Activated naive CD4-positive, alpha-beta T cell (primary cell): ENCODE measurements around the gene STIM1.
"Not testable (repeated sequence)": the region's sequence is repeated elsewhere in the genome, so short reads cannot be mapped to it uniquely, and the experiment has no call there.

Experiments
- DNase-seq, 4 experiments: peaks; one replicate each; lab custom pipeline; 2025; lab: John Stamatoyannopoulos, UW

STIM1 gene

GRCh38 chr11:3854977-3855807, at the start of gene STIM1:
TSS of gene STIM1 (plus strand) at chr11:3855664. CDS start at chr11:3856271, 607 bp downstream.
- peak; percentile 97 to 98 (median 98) for DNase-seq

GRCh38 chr11:3807909-3808860, 47.3 kb upstream of the STIM1 start, which contains the start of gene PGAP2:
TSS of gene PGAP2 (plus strand) at chr11:3808560. CDS start at chr11:3811260, 2,700 bp downstream.
- peak in 2 of 4 experiments; percentile 15 to 49 for DNase-seq

GRCh38 chr11:3808861-3809623, 46.4 kb upstream of the STIM1 start:
- peak in 1 of 4 experiments; percentile 15 for DNase-seq

- no peak for DNase-seq
Measured at GRCh38 chr11:3809624-3809928, 45.9 kb upstream of the STIM1 start.

GRCh38 chr11:3810446-3810845, 45.0 kb upstream of the STIM1 start:
- no peak for DNase-seq

GRCh38 chr11:3810951-3811350, 44.5 kb upstream of the STIM1 start:
- no peak for DNase-seq

GRCh38 chr11:3814832-3815231, 40.6 kb upstream of the STIM1 start:
- not testable (repeated sequence) for DNase-seq

- no peak for DNase-seq
Measured at GRCh38 chr11:3815845-3816244, 39.6 kb upstream of the STIM1 start.

GRCh38 chr11:3816673-3817072, 38.8 kb upstream of the STIM1 start:
- no peak for DNase-seq

GRCh38 chr11:3817181-3817800, 38.2 kb upstream of the STIM1 start:
- DNase-seq, result no peak

GRCh38 chr11:3820971-3821370, 34.5 kb upstream of the STIM1 start:
- DNase-seq, result no peak

GRCh38 chr11:3822312-3822711, 33.2 kb upstream of the STIM1 start:
- DNase-seq, result no peak

- no peak for DNase-seq
Measured at GRCh38 chr11:3823303-3823702, 32.2 kb upstream of the STIM1 start.

- DNase-seq, result no peak
Measured at GRCh38 chr11:3823762-3824506, 31.5 kb upstream of the STIM1 start.

- DNase-seq, result peak; percentile 27 to 69 (median 60)
Measured at GRCh38 chr11:3824714-3825472, 30.6 kb upstream of the STIM1 start.

- DNase-seq, result no peak
Measured at GRCh38 chr11:3825473-3826154, 29.9 kb upstream of the STIM1 start.

- no peak for DNase-seq
Measured at GRCh38 chr11:3826721-3827120, 28.7 kb upstream of the STIM1 start.

GRCh38 chr11:3827434-3828186, 27.9 kb upstream of the STIM1 start:
- DNase-seq, result no peak

- DNase-seq, result no peak
Measured at GRCh38 chr11:3830088-3830487, 25.4 kb upstream of the STIM1 start.
